LNCAP (cell line): Measurements from ENCODE around the gene NRIP1.

ENCODE experiments used
- CTCF ChIP-seq: fragments of 450-650 bp; IDR thresholded peaks from 2 replicates; pipeline ENCODE4 v1.5.1; 2017; ENCODE audit warnings: mild to moderate bottlenecking

Gene NRIP1

GRCh38 chr21:14989359-14989758 is 75.4 kb downstream of the NRIP1 start:
- no peak for TF ChIP-seq CTCF

GRCh38 chr21:14988760-14989159 is 76.0 kb downstream of the NRIP1 start:
- no peak for TF ChIP-seq CTCF

GRCh38 chr21:14987370-14988170 is 77.2 kb downstream of the NRIP1 start:
- TF ChIP-seq CTCF: no peak

- no peak for TF ChIP-seq CTCF
Measured at GRCh38 chr21:14985306-14985705, 79.5 kb downstream of the NRIP1 start.

GRCh38 chr21:14982336-14982735 is 82.5 kb downstream of the NRIP1 start:
- no peak for TF ChIP-seq CTCF

- no peak for TF ChIP-seq CTCF
Measured at GRCh38 chr21:14981246-14981645, 83.6 kb downstream of the NRIP1 start.

- TF ChIP-seq CTCF: no peak
Measured at GRCh38 chr21:14979264-14979663, 85.5 kb downstream of the NRIP1 start.

- no peak for TF ChIP-seq CTCF
Measured at GRCh38 chr21:14977814-14978213, 87.0 kb downstream of the NRIP1 start.
